Ishikawa (cell line): ENCODE measurements around the gene KLK15.

ENCODE experiments used
- CEBPB ChIP-seq: IDR thresholded peaks from 2 replicates; pipeline ENCODE4 v1.6.1; 2012
- CREB1 ChIP-seq: IDR thresholded peaks from 2 replicates; pipeline ENCODE4 v1.6.1; 2012; ENCODE audit warnings: low read depth
- EGR1 ChIP-seq: IDR thresholded peaks from 2 replicates; pipeline ENCODE4 v1.6.1; 2012
- EP300 ChIP-seq: IDR thresholded peaks from 2 replicates; pipeline ENCODE4 v1.6.1; 2012; ENCODE audit warnings: borderline replicate concordance
- FOXM1 ChIP-seq: IDR thresholded peaks from 2 replicates; pipeline ENCODE4 v1.6.1; 2012; ENCODE audit warnings: low read depth, borderline replicate concordance
- MAX ChIP-seq: IDR thresholded peaks from 2 replicates; pipeline ENCODE4 v1.6.1; 2012
- NFIC ChIP-seq: IDR thresholded peaks from 2 replicates; pipeline ENCODE4 v1.6.1; 2012
- RAD21 ChIP-seq: IDR thresholded peaks from 2 replicates; pipeline ENCODE4 v1.6.1; 2012; ENCODE audit warnings: low read depth
- REST ChIP-seq: IDR thresholded peaks from 2 replicates; pipeline ENCODE4 v1.6.1; 2012; ENCODE audit warnings: low read depth, mild to moderate bottlenecking
- TAF1 ChIP-seq: IDR thresholded peaks from 2 replicates; pipeline ENCODE4 v1.6.1; 2012; ENCODE audit warnings: low read depth, mild to moderate bottlenecking
- TCF12 ChIP-seq: IDR thresholded peaks from 2 replicates; pipeline ENCODE4 v1.6.1; 2012; ENCODE audit warnings: low read depth
- TEAD4 ChIP-seq: IDR thresholded peaks from 2 replicates; pipeline ENCODE4 v1.6.1; 2012
- USF1 ChIP-seq: IDR thresholded peaks from 2 replicates; pipeline ENCODE4 v1.6.1; 2012
- YY1 ChIP-seq: IDR thresholded peaks from 2 replicates; pipeline ENCODE4 v1.6.1; 2012; ENCODE audit warnings: low read depth
- ZBTB7A ChIP-seq: IDR thresholded peaks from 2 replicates; pipeline ENCODE4 v1.6.1; 2012; ENCODE audit warnings: low read depth

The KLK15 gene

GRCh38 chr19:50833117-50833801, at the start of gene KLK15:
TSS of gene KLK15 (minus strand) at chr19:50833574. CDS start at chr19:50831492, 2,082 bp downstream.
- no peak for TF ChIP-seq REST
- TF ChIP-seq MAX, result no peak

GRCh38 chr19:50882188-50882587, 48.8 kb upstream of the KLK15 start:
- TF ChIP-seq CREB1 (no peak), TEAD4 (no peak), TAF1 (no peak), CEBPB (no peak), REST (no peak), EP300 (no peak), EGR1 (no peak), ZBTB7A (no peak), FOXM1 (no peak), MAX (no peak), TCF12 (no peak)

- TF ChIP-seq EGR1, result no peak
- TF ChIP-seq FOXM1, result no peak
- no peak for TF ChIP-seq TCF12
- no peak for TF ChIP-seq TEAD4
- no peak for TF ChIP-seq MAX
- TF ChIP-seq ZBTB7A, result no peak
- no peak for TF ChIP-seq USF1
- no peak for TF ChIP-seq YY1
- no peak for TF ChIP-seq NFIC
- no peak for TF ChIP-seq RAD21
- TF ChIP-seq EP300, result no peak
- TF ChIP-seq CREB1, result no peak
- TF ChIP-seq CEBPB, result no peak
- no peak for TF ChIP-seq TAF1
- no peak for TF ChIP-seq REST
Measured at GRCh38 chr19:50880241-50880640, 46.9 kb upstream of the KLK15 start.

GRCh38 chr19:50878851-50879250, 45.5 kb upstream of the KLK15 start:
- no peak for TF ChIP-seq CEBPB
- TF ChIP-seq TCF12, result no peak
- no peak for TF ChIP-seq FOXM1
- no peak for TF ChIP-seq NFIC

GRCh38 chr19:50877338-50877737, 44.0 kb upstream of the KLK15 start:
- TF ChIP-seq NFIC, result no peak
